Thoracic aorta (tissue), 2 donors: Measurements from ENCODE around the gene NDUFA3. TPM values are rescaled to one million over a fixed set of nuclear protein-coding genes. Genes with fewer than 3 reads are reported as not detected.
A peak's percentile ranks its signal among the peaks of the same experiment; 100 is the strongest.

Source experiments
- ATAC-seq: fragments of 150-250 bp; one replicate; pipeline ENCODE4 v1.8.0; 2017; ENCODE audit warnings: low read depth; ENCODE audit not compliant: insufficient number of reproducible peaks, low FRiP score
- DNase-seq: peaks from one replicate; pipeline ENCODE4 v3.0.0-alpha.2; 2020; ENCODE audit warnings: low spot score
- H3K27ac ChIP-seq, 2 donors: fragments of 200-600 bp; sonication (generic); 1 replicate in 1 of 2; 2 replicates in 1 of 2; pipeline ENCODE4 v1.5.1; 2016; ENCODE audit warnings: mild to moderate bottlenecking in 2 of 2, moderate library complexity in 2 of 2
- H3K27me3 ChIP-seq: fragments of 200-600 bp; sonication (generic); replicated peaks from 2 replicates; pipeline ENCODE4 v1.6.0; 2016; ENCODE audit warnings: mild to moderate bottlenecking; ENCODE audit not compliant: insufficient read depth
- H3K36me3 ChIP-seq: fragments of 200-600 bp; sonication (generic); one replicate; pipeline ENCODE4 v1.5.1; 2016
- H3K4me1 ChIP-seq, 2 donors: fragments of 200-600 bp; sonication (generic); 1 replicate in 1 of 2; 2 replicates in 1 of 2; pipeline versions ENCODE4 v1.5.1 to v1.6.0; 2016; ENCODE audit warnings: low read depth in 2 of 2, mild to moderate bottlenecking in 1 of 2; ENCODE audit not compliant: control insufficient read depth in 1 of 2
- H3K4me3 ChIP-seq: fragments of 200-600 bp; sonication (generic); 2 replicates; pipeline ENCODE4 v1.5.1; 2016; ENCODE audit warnings: mild to moderate bottlenecking
- H3K9me3 ChIP-seq: fragments of 200-600 bp; sonication (generic); 2 replicates; pipeline ENCODE4 v1.5.1; 2016
- total RNA-seq, 2 donors: library from RNA; depleted of rRNA; stranded (reverse); fragments of >200 nt; gene quantifications; one replicate each; pipeline versions ENCODE4 v1.1.0 to v1.2.3, GENCODE V29; 2016
- TF ChIP-seq, protein P1 (sequence below): fragments of 200-600 bp; sonication (generic); IDR thresholded peaks from one replicate; pipeline ENCODE4 v1.5.1; 2019; ENCODE audit warnings: antibody characterized with exemption

The NDUFA3 gene
- total RNA-seq, 2 donors from 2014 or later = 13.0 to 16.6 TPM

DNA sequence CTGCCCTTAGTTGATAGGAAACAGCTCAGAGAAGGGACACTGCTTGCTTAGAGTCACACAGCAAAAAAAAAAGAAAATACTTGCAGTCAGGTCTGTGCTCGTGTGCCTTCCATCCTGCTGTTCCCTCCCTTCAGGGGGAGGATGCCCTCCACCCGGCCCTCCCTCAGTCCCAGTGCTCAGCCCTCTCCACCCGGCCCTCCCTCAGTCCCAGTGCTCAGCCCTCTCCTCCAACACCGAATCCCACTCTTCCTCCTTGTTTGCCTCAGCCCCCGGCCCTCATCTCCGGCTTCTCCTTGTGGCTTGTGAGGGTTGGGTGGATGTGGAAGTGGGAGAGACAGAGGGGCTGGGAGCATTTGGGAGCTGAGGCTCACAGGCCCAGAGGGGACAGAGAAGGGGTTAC is 7.0 kb downstream of the NDUFA3 start:
- H3K36me3 ChIP-seq = peaks cover 43% of the 10 kb centered on the region
- H3K27me3 ChIP-seq = no peaks in the 10 kb centered on the region
- H3K4me3 ChIP-seq = no peak overlapping the region
- ATAC-seq (no peak), DNase-seq (no peak)
- TF ChIP-seq, protein P1, sequence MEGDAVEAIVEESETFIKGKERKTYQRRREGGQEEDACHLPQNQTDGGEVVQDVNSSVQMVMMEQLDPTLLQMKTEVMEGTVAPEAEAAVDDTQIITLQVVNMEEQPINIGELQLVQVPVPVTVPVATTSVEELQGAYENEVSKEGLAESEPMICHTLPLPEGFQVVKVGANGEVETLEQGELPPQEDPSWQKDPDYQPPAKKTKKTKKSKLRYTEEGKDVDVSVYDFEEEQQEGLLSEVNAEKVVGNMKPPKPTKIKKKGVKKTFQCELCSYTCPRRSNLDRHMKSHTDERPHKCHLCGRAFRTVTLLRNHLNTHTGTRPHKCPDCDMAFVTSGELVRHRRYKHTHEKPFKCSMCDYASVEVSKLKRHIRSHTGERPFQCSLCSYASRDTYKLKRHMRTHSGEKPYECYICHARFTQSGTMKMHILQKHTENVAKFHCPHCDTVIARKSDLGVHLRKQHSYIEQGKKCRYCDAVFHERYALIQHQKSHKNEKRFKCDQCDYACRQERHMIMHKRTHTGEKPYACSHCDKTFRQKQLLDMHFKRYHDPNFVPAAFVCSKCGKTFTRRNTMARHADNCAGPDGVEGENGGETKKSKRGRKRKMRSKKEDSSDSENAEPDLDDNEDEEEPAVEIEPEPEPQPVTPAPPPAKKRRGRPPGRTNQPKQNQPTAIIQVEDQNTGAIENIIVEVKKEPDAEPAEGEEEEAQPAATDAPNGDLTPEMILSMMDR = no peak
- no peak overlapping the region for H3K27ac ChIP-seq
- no peaks in the 10 kb centered on the region for H3K9me3 ChIP-seq
- H3K4me1 ChIP-seq = peaks cover 9 to 10% of the 10 kb centered on the region in 2 donors

DNA sequence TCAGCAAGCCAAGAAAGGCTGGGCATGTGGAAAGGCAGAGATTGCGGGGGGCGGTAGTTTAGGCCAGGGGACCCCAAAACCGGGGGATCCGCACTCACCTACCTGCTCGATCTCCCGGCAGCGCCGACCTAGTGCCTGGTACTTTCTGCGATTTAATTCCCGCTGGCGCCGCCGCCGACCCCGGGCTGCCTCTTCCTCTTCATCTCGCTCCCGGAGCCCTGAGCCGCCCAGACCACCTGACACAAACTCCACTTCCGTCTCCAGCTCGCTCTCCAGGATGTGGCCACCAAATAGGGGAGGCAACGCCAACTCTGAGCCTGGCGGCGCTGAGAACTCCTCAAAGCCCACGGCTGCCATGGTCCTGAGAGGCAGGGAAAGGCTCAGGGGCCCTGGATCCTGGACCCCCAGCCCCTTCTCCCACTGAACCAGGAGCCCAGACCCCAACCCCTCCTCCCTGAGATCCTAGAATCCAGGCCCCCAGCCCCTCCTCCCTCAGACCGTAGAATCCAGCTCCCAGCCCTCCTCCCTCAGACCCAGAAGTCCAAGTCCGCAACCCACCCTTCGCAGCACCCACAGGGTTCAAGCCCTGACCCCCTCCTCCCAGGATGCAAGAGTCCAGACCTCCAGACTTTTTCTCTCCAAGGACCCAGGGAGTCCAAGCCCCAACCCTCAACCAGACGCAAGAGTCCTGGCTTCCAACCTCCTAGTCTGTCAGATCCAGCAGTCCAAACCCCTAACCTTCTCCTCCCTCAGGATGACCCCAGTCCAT is 11.9 kb downstream of the NDUFA3 start:
- Histone ChIP-seq H3K27me3 (no peaks in the 10 kb centered on the region), H3K27ac (peak overlapping the region in 1 of 2 donors; percentile 71), H3K4me1 (peaks cover 18 to 29% of the 10 kb centered on the region in 2 donors), H3K4me3 (peak overlapping the region; percentile 78), H3K9me3 (no peaks in the 10 kb centered on the region), H3K36me3 (peaks cover 25% of the 10 kb centered on the region)
- no peak for ATAC-seq
- DNase-seq = no peak
- TF ChIP-seq, protein P1 = no peak

DNA sequence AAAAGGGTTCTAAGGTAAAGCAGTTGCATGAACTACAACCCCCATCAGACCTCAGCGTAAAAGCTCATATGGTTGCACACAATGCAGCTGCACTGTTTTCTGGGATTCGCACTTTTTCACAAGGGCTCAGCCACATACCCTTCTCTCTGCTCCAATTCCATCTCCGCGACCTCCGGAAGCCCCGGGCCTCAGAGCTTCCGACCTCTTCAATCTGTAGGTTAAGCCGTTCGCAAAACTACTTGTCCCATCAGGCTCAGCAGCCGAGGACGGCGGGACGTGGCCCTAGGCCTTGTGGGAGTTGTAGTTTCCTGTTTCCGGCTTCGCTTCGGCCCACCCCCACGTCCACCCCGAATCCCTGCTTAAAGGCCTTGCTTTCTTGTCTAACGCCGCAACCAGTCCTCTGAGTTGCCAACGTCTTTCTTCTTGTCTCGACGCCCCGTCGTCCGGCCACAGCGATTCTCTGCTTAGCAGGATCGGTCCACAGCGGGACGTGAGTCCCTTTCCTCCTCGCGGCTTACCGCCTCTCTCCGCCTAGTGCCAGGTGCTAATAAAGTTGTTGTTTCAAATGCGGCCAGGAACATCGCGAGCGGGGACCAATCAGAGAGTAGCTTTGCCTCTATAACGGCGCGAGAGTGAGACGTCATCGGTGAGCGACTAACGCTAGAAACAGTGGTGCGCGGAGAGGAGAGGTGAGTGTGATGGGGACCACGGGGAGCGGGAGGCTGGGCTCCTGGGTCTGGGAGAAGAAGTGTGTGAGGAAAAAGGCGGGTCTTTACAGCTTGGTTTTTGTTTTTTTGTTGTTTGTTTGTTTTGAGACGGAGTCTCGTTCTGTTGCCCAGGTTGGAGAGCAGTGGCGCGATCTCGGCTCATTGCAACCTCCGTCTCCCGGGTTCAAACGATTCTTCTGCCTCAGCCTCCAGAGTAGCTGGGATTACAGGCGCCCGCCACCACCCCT is 12.7 kb downstream of the NDUFA3 start, which contains the start of the genes PRPF31 and TFPT:
Gene PRPF31, plus strand, starts transcription at position 646 of the 955 bp plus-strand sequence. CDS start 2,525 bp downstream, outside the sequence.
Gene TFPT, minus strand, starts transcription at position 549 of the 955 bp plus-strand sequence. Its CDS starts 388 bp downstream, at position 161.
- peaks cover 26% of the 10 kb centered on the region for H3K36me3 ChIP-seq
- DNase-seq (peak; percentile 97), ATAC-seq (peak; percentile 94)
- peak within 1 kb of the TSS; percentile 78 for H3K4me3 ChIP-seq
- no peaks in the 10 kb centered on the region for H3K9me3 ChIP-seq
- H3K4me1 ChIP-seq = peaks cover 18 to 29% of the 10 kb centered on the region in 2 donors
- peak within 1 kb of the TSS; percentile 71 to 87 for H3K27ac ChIP-seq
- TF ChIP-seq, protein P1 = no peak
- no peaks in the 10 kb centered on the region for H3K27me3 ChIP-seq

DNA sequence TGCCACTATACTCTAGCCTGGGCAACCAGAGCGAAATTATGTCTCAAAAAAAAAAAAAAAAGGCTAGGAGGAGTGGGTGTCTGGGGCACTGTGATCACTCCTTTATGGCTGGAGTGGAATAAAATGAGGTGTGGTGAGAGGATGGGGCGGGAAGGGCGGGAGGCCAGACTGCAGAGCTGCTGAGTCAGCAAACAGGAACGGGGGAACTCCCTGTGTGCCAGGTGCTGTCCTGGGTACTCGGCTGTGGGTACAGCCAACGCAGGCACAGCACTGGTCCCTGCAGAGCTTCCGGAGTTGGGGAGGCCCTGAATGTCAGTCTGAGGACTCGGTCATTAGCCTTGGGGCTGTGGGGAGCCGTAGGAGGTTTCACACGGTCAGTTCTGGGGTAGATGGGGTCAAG is 18.6 kb downstream of the NDUFA3 start:
- peaks cover 4 to 11% of the 10 kb centered on the region in 2 donors for H3K4me1 ChIP-seq
- no peak overlapping the region for H3K4me3 ChIP-seq
- ATAC-seq (no peak), DNase-seq (no peak)
- peaks cover 69% of the 10 kb centered on the region for H3K36me3 ChIP-seq
- no peaks in the 10 kb centered on the region for H3K27me3 ChIP-seq
- TF ChIP-seq, protein P1 = no peak
- H3K27ac ChIP-seq = no peak overlapping the region
- no peaks in the 10 kb centered on the region for H3K9me3 ChIP-seq

DNA sequence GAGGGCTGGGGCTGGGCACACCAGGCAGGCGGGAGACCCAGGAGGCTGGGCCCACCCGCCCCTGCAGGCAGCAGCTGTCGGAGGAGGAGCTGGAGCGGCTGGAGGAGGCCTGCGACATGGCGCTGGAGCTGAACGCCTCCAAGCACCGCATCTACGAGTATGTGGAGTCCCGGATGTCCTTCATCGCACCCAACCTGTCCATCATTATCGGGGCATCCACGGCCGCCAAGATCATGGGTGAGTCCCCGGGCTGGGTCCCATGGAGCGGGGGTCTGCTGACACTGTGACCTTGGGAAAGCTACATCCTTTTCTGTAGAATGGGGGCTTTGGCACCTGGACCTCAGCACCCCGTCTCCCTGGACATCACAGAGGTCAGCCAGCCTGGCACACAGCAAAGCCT is 21.0 kb downstream of the NDUFA3 start:
- Histone ChIP-seq H3K27me3 (no peaks in the 10 kb centered on the region), H3K4me1 (no peaks in the 10 kb centered on the region), H3K9me3 (no peaks in the 10 kb centered on the region), H3K4me3 (no peak overlapping the region), H3K36me3 (peaks cover 87% of the 10 kb centered on the region), H3K27ac (no peak overlapping the region)
- TF ChIP-seq, protein P1 = no peak
- DNase-seq (no peak), ATAC-seq (no peak)
